ENCODE results near the gene PSMB1.
"Not testable (repeated sequence)": the region's sequence is repeated elsewhere in the genome, so short reads cannot be mapped to it uniquely, and the experiment has no call there.

The PSMB1 gene

DNA sequence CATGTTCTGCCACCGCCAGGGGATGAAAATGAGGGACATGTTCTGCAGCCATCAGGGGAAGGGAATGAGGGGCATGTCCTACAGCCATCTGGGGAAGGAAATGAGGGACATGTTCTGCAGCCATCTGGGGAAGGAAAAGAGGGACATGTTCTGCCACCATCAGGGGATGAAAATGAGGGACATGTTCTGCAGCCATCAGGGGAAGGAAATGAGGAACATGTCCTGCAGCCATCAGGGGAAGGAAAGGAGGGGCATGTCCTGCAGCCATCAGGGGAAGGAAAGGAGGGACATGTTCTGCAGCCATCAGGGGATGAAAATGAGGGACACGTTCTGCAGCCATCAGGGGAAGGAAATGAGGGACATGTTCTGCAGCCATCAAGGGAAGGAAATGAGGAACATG lies 50.8 kb downstream of the PSMB1 start:
- DNase-seq, result not testable (repeated sequence)

DNA sequence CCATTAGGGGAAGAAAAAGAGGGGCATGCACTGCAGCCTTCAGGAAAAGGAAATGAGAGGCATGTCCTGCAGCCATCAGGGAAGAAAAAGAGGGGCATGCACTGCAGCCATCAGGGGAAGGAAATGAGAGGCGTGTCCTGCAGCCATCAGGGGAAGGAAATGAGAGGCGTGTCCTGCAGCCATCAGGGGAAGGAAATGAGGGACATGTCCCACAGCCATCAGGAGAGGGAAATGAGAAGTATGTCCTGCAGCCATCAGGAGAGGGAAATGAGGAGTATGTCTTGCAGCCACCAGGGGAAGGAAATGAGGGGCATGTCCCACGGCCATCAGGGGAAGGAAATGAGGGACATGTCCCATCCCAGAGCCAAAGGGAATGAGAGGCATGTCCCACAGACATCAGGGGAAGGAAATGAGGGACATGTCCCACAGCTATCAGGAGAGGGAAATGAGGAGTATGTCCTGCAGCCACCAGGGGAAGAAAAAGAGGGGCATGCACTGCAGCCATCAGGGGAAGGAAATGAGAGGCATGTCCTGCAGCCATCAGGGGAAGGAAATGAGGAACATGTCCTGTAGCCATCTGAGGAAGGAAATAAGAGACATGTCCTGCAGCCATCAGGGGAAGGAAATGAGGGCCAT lies 52.0 kb downstream of the PSMB1 start:
- DNase-seq, result no peak

DNA sequence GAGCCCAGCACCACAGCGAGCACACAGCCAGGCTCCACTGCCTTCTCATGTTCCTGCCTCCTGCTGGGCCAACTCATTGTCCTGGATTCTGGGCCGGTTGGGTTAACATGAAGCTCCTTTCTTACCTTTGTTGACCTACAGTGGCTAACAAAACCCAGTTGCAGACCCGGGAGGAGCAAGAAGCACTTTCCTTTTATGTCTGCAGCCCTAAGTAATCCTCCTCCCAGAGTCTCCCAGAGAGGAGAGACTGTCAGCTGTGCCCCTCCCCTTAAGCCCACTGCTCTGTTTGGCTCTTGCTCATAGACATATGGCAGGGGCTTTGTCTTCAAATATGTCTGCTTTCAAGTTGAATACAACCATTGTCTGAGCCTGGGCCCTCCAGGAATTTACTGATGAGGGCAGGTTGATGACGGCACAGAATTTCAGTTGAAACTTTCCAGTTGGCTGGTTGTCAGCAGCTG lies 55.2 kb downstream of the PSMB1 start:
- no peak for DNase-seq

DNA sequence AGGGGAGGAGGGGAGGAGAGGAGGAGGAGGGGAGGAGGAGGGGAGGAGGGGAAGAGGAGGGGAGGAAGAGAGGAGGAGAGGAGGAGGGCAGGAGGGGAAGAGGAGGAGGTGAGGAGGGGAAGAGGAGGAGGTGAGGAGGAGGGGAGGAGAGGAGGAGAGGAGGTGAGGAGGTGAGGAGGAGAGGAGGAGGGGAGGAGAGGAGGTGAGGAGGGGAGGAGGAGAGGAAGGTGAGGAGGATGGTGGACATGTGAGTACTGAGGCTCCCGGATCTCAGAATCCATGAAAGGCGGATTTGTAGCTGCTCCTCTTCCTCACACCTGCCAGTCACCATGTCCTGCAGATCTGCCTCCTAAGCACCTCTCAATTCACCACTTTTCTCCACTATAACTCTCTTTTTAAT lies 59.8 kb downstream of the PSMB1 start:
- no peak for DNase-seq

DNA sequence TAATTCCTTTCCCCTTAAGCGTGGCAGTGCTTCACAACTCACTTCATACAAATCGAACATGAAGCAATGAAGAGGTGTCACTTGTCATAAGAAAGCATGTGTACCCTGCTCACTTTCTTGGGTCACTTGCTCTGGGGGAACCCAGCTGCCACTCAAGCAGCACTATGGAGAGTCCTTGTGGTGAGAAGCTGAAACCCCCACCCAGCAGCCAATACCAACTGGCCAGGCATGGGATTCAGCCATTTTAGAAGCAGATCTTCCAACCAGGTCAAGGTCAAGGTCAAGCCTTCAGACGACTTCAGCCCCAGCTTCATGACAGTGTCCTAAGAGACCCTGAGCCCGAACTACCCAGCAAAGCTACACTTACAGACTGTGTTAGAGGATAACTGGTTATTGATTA lies 62.8 kb downstream of the PSMB1 start:
- no peak for DNase-seq

DNA sequence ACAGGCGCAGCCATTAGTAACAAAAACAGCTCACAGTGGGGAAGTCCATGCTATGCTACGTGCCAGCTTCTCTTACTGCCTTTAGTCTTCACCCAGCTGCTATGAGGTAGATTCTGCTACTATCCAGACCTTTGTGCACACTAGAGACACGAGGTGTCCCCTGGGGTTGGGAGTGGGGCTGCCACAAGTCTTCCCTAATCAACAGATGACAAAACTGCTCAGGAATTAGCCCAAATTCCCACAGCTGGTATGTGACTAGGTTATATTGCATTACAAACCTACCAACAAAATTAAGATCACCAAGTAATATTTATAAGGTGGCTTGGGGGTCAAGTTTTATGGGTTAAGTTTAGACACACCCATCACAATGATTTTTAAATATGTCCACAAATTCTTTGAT lies 63.3 kb downstream of the PSMB1 start:
- no peak for DNase-seq

DNA sequence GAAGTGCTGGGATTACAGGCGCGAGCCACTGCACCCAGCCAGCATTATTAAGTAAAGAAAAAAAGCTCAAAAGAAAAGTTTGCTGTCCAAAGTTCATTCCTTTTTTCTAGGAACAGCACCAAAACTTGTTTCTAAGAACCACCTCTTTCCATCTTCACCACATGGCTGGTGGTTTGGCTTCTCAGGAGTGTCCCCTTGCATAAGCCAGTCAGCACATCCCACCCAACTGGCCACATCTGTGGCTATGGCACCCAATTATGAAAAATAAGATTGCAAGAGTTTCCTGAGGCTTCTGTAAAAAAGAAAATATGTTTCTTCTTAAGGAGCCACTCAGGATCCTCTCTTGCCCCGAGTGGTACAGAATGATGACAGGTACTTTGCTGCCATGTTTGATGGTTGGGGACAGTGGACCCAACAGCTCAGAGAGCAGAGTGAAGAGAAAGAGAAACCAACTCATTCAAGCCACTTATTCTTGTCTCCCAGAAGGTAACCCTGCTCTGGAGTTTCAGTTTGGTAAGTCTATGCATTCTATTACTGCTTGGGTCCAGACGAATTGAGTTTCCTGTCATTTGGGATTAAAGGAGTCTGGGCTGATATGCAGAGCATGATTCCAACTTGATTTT lies 65.3 kb downstream of the PSMB1 start:
- DNase-seq, result no peak

DNA sequence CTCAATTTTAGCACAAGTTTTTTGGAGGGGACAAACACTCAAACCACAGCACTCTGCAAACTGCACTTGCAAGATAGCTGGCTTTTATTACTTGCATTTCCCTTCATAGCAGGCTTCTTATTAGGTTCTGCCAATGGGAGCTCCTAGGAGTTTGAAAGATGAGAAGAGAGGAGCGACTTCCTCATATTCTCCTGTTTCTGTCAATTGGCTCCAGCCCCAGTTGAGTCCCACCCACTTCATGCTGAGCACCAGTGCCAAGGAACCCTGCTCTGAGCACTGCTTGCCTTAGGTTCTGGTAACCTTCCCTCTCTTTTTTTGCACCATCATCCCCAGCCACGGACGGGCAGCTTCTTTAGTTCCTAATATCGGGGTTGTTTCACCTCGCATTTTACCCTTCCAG lies 67.9 kb downstream of the PSMB1 start:
- DNase-seq, result no peak

All from SHP77 (cell line).